IPS-NIHi7 (cell line): Measurements from ENCODE around the gene KIAA1549.

Source experiments
- DNase-seq: peaks from one replicate; pipeline ENCODE4 v3.0.0; 2012; ENCODE audit warnings: mixed read lengths; ENCODE audit errors: extremely low spot score

KIAA1549 gene

GRCh38 chr7:138975343-138976104, 5.7 kb downstream of the KIAA1549 start:
- DNase-seq: no peak

- DNase-seq: no peak
Observed at GRCh38 chr7:138974675-138975292, 6.4 kb downstream of the KIAA1549 start.

GRCh38 chr7:138974103-138974502, 7.1 kb downstream of the KIAA1549 start:
- DNase-seq: no peak

- DNase-seq: no peak
Observed at GRCh38 chr7:138970952-138971351, 10.2 kb downstream of the KIAA1549 start.

GRCh38 chr7:138970446-138970845, 10.7 kb downstream of the KIAA1549 start:
- DNase-seq: no peak

- DNase-seq: no peak
Observed at GRCh38 chr7:138967159-138967558, 14.0 kb downstream of the KIAA1549 start.

GRCh38 chr7:138964624-138965436, 16.4 kb downstream of the KIAA1549 start:
- no peak for DNase-seq

- no peak for DNase-seq
Observed at GRCh38 chr7:138963675-138964074, 17.5 kb downstream of the KIAA1549 start.

GRCh38 chr7:138962561-138963270, 18.5 kb downstream of the KIAA1549 start:
- DNase-seq: no peak

GRCh38 chr7:138961159-138961558, 20.0 kb downstream of the KIAA1549 start:
- DNase-seq: no peak

GRCh38 chr7:138958391-138958956, 22.7 kb downstream of the KIAA1549 start:
- no peak for DNase-seq

GRCh38 chr7:138957753-138958390, 23.3 kb downstream of the KIAA1549 start:
- DNase-seq: no peak

- no peak for DNase-seq
Observed at GRCh38 chr7:138957217-138957616, 24.0 kb downstream of the KIAA1549 start.

GRCh38 chr7:138954545-138955475, 26.4 kb downstream of the KIAA1549 start:
- no peak for DNase-seq

GRCh38 chr7:138952791-138953190, 28.4 kb downstream of the KIAA1549 start:
- DNase-seq: no peak

GRCh38 chr7:138951953-138952352, 29.2 kb downstream of the KIAA1549 start:
- DNase-seq: no peak

GRCh38 chr7:138949421-138950088, 31.6 kb downstream of the KIAA1549 start:
- no peak for DNase-seq

- no peak for DNase-seq
Observed at GRCh38 chr7:138948403-138948802, 32.8 kb downstream of the KIAA1549 start.

GRCh38 chr7:138945821-138946220, 35.4 kb downstream of the KIAA1549 start:
- DNase-seq: no peak
